OCI-LY1 (cell line): ENCODE results near the gene SQSTM1.

Experiments
- EZH2 ChIP-seq: fragments of 200-600 bp; sonication (generic), shearing (Covaris generic); IDR thresholded peaks from 2 replicates; pipeline ENCODE4 v1.8.0; 2017; ENCODE audit warnings: borderline replicate concordance, mixed run types, mild to moderate bottlenecking, antibody characterized with exemption, low read length, moderate library complexity, mixed read lengths
- TF ChIP-seq, protein P1 (sequence below): fragments of 200-600 bp; sonication (generic), shearing (Covaris generic); IDR thresholded peaks from 2 replicates; pipeline ENCODE4 v1.5.1; 2017; ENCODE audit warnings: mild to moderate bottlenecking, antibody characterized with exemption, low read length, moderate library complexity, mixed read lengths

DNA sequence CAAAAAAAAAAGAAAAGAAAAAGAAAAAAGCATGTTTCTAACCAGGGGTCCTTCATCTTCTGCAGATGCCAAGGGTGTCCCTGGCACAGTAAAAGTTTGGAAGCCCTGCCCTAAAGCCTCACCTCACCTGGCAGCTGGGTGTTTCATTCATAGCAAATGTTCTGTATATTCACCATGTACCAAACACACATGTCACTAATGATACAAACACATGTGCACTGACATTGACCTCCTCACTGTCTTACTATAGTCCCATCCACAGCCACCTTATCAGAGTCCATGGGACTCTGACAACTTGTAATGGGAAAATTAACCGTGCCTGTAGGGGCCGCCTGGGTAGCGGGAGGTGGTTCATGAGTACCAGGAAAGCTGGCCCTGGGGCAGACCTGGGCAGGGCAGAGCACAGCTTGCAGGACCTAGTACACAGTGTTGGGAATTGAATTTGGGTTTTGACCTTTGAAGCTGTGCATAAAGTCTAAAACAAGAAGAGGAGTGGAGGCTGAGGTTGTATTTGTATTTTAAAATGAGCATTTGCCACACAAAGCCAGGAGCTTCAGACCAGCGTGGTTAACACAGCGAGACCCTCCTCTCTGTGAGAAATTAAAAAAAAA is 7.6 kb upstream of the SQSTM1 start:
- no peak for TF ChIP-seq EZH2
- TF ChIP-seq, protein P1, sequence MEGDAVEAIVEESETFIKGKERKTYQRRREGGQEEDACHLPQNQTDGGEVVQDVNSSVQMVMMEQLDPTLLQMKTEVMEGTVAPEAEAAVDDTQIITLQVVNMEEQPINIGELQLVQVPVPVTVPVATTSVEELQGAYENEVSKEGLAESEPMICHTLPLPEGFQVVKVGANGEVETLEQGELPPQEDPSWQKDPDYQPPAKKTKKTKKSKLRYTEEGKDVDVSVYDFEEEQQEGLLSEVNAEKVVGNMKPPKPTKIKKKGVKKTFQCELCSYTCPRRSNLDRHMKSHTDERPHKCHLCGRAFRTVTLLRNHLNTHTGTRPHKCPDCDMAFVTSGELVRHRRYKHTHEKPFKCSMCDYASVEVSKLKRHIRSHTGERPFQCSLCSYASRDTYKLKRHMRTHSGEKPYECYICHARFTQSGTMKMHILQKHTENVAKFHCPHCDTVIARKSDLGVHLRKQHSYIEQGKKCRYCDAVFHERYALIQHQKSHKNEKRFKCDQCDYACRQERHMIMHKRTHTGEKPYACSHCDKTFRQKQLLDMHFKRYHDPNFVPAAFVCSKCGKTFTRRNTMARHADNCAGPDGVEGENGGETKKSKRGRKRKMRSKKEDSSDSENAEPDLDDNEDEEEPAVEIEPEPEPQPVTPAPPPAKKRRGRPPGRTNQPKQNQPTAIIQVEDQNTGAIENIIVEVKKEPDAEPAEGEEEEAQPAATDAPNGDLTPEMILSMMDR = no peak
